Stimulated activated effector memory CD8-positive, alpha-beta T cell treated with anti-CD3 and anti-CD28 coated beads, Interleukin-12 subunit alpha, Interleukin-12 subunit beta, amount 100 ng/mL, for 72 hours (primary cell): Measurements from ENCODE around the gene CDKN2B-AS1.
"Not testable (repeated sequence)": the region's sequence is repeated elsewhere in the genome, so short reads cannot be mapped to it uniquely, and the experiment has no call there.

ENCODE experiments used
- ATAC-seq: fragments of 150-1000 bp; cut with Tn5 transposase; 2 replicates; pipeline ENCODE4 v1.10.0; 2021
- DNase-seq, 2 donors: peaks; one replicate each; pipeline ENCODE4 v3.0.0; 2021 to 2022; ENCODE audit warnings: low spot score in 2 of 2
- H3K27ac Mint-ChIP-seq: one replicate; pipeline ENCODE4 v1.8.0; 2022; ENCODE audit warnings: mild to moderate bottlenecking, mixed read lengths
- H3K36me3 Mint-ChIP-seq: one replicate; pipeline ENCODE4 v1.8.0; 2022; ENCODE audit warnings: mild to moderate bottlenecking, mixed read lengths
- H3K4me1 Mint-ChIP-seq: one replicate; pipeline ENCODE4 v1.8.0; 2022; ENCODE audit warnings: mixed read lengths
- H3K4me3 Mint-ChIP-seq: one replicate; pipeline ENCODE4 v1.8.0; 2022; ENCODE audit warnings: mild to moderate bottlenecking, mixed read lengths
- H3K9me3 Mint-ChIP-seq: one replicate; pipeline ENCODE4 v1.8.0; 2022; ENCODE audit warnings: mixed read lengths

CDKN2B-AS1 gene

GRCh38 chr9:22041775-22042174 lies 47.2 kb downstream of the CDKN2B-AS1 start:
- Mint-ChIP-seq H3K36me3 (no peaks in the 10 kb centered on the region), H3K27ac (no peak overlapping the region), H3K4me1 (peaks cover 7% of the 10 kb centered on the region), H3K4me3 (no peak overlapping the region), H3K9me3 (no peaks in the 10 kb centered on the region)
- no peak for DNase-seq
- ATAC-seq, result no peak

DNA sequence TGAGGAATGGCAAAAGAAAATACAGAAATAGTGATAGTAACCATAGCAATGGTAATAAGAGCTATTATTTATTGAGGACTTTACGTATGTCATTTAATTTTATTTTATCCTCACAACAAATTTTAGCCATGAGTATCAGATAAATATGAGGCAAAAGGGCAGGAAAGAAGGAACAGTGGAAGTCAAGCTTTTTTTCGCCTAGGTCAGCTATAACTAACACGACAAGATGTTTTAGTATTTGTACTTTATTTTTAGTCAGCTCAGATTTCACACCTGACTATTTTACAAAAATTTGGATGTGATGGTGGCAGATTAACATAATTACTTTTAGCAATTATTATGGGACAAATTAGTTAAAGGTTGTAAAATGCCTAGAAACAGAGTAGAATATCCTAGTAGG lies 49.3 kb downstream of the CDKN2B-AS1 start:
- DNase-seq, result no peak
- no peaks in the 10 kb centered on the region for H3K9me3 Mint-ChIP-seq
- H3K27ac Mint-ChIP-seq, result no peak overlapping the region
- H3K4me3 Mint-ChIP-seq, result no peak overlapping the region
- H3K4me1 Mint-ChIP-seq, result peaks cover 7% of the 10 kb centered on the region
- no peak for ATAC-seq
- no peaks in the 10 kb centered on the region for H3K36me3 Mint-ChIP-seq

DNA sequence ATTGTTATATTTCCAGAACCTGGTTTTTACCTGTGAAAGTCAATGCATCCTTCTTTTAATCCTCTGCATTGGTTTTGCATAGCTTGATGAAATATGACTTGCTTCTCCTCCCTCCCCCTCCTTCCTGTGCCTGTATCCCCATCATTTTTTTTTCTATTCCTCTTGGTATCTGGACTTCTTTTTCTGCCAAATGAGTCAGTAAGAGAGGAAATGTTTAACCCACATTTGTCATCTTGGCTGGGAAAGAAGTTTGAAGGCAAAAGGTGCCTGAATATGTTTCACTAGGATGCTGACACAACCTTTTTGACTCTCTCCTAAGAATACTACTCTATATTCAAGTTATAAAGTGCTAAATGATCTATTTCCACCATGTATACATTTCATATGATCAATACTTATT lies 50.0 kb downstream of the CDKN2B-AS1 start:
- DNase-seq, result no peak
- H3K4me3 Mint-ChIP-seq, result no peak overlapping the region
- no peaks in the 10 kb centered on the region for H3K9me3 Mint-ChIP-seq
- ATAC-seq, result no peak
- no peaks in the 10 kb centered on the region for H3K36me3 Mint-ChIP-seq
- peaks cover 7% of the 10 kb centered on the region for H3K4me1 Mint-ChIP-seq
- no peak overlapping the region for H3K27ac Mint-ChIP-seq

DNA sequence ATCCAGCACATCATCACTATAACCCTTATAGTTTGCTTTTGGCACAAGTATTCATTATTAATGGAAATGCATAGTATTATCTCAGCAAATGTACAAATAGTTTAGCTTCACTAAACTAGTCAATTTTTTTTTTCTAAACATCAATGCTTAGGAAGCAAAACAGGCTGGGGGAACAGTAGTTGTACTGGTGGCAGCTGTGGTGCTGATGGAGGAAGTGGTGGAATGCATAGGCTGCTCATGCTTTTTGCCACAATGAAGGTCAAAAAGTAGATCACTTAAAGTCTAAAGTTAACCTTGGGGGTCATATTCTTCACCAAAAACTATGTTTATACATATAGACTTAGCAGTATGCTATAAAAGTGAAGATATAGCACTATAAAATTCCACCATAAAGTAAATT lies 50.8 kb downstream of the CDKN2B-AS1 start:
- Mint-ChIP-seq H3K27ac (no peak overlapping the region), H3K4me1 (peaks cover 7% of the 10 kb centered on the region), H3K4me3 (no peak overlapping the region), H3K36me3 (no peaks in the 10 kb centered on the region), H3K9me3 (no peaks in the 10 kb centered on the region)
- DNase-seq, result no peak
- ATAC-seq, result no peak

DNA sequence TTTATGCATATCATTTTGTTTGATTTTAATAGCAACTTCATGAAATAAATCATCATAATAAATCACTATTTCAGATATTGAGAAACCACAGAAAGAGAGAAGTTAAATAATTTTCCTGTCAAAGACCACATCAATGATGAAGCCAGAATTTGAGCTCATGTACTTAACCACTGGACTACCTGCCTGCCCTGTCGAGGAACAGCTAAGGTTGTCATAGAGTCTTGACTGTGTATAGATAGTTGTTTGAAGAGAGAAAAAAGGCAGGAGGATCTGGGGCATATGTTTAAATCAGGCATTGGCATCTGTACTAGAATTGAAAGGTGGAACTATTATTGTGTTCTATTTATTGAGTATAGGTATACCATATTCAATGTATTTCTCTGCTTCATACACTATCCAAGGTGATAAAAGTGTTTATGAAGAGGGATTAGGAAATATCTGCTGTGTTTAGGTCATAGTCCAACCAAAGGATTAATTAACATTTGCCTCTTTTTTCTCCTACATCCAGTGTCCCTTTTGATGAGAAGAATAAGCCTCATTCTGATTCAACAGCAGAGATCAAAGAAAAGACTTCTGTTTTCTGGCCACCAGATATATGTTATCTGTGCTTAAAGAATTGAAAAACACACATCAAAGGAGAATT lies 51.8 kb downstream of the CDKN2B-AS1 start:
- no peaks in the 10 kb centered on the region for H3K36me3 Mint-ChIP-seq
- H3K9me3 Mint-ChIP-seq, result no peaks in the 10 kb centered on the region
- H3K4me1 Mint-ChIP-seq, result peaks cover 7% of the 10 kb centered on the region
- ATAC-seq (no peak), DNase-seq (no peak)
- H3K4me3 Mint-ChIP-seq, result no peak overlapping the region
- H3K27ac Mint-ChIP-seq, result no peak overlapping the region

DNA sequence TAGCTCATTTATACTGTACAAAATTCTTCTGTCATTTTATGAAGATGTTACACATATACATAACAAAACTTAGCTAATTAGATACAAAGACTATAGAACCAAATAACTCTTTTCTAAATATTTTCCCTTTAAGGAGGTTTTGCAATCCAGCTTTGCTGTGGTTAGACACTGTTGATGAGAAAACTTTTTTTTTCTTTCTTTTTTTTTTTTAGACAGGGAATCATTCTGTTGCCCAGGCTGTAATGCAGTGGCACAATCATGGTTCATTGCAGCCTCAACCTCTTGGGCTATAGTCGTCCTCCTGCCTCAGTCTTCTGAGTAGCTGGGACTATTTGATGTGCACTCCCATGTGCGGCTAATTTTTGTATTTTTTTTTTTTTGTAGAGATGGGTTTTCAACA lies 53.0 kb downstream of the CDKN2B-AS1 start:
- Mint-ChIP-seq H3K4me1 (peaks cover 17% of the 10 kb centered on the region), H3K27ac (no peak overlapping the region)

GRCh38 chr9:22049411-22049810 lies 54.8 kb downstream of the CDKN2B-AS1 start:
- H3K9me3 Mint-ChIP-seq, result no peaks in the 10 kb centered on the region
- peaks cover 28% of the 10 kb centered on the region for H3K4me1 Mint-ChIP-seq
- no peak overlapping the region for H3K27ac Mint-ChIP-seq
- ATAC-seq (no peak), DNase-seq (no peak)
- H3K4me3 Mint-ChIP-seq, result no peak overlapping the region
- no peaks in the 10 kb centered on the region for H3K36me3 Mint-ChIP-seq

More for the DNA sequence above, 53.0 kb downstream of the CDKN2B-AS1 start:
- ATAC-seq, result no peak
- Mint-ChIP-seq H3K9me3 (no peaks in the 10 kb centered on the region), H3K4me3 (no peak overlapping the region), H3K36me3 (no peaks in the 10 kb centered on the region)
- DNase-seq, result no peak

- peaks cover 28% of the 10 kb centered on the region for H3K4me1 Mint-ChIP-seq
- ATAC-seq, result peak; percentile 51
- H3K4me3 Mint-ChIP-seq, result peak overlapping the region; percentile 23
- H3K9me3 Mint-ChIP-seq, result no peaks in the 10 kb centered on the region
- no peak for DNase-seq
- no peaks in the 10 kb centered on the region for H3K36me3 Mint-ChIP-seq
- no peak overlapping the region for H3K27ac Mint-ChIP-seq
Observed at GRCh38 chr9:22050924-22051323, 56.3 kb downstream of the CDKN2B-AS1 start.

DNA sequence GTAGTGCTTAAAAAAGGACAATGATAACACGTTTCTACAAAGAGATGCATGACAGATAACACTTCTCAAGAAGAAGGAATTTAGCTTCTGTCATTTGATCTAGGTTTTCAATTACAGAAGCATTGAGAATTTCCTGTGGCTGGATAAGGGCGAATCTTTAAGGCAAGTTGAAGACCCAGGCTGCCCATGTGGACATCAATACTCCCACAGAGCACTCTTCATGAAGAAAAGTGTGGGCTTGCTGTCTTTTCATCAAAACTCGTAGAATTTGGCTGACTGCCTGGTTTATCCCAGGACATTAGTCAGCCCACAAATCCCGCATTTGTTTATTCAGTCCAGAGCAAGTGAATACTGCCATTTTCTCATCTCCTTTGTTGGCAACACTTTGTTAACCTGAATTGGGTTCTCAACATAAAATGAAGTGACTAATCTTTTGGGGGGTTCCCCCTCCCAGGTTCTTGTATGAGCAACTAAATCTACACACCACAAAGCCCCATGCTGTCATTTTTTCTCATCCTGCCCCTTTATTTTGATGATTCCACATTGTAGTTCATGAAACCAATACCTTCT lies 57.9 kb downstream of the CDKN2B-AS1 start:
- H3K4me1 Mint-ChIP-seq, result peaks cover 28% of the 10 kb centered on the region
- peak; percentile 99 for ATAC-seq
- peak; percentile 9 to 53 for DNase-seq
- no peak overlapping the region for H3K27ac Mint-ChIP-seq
- no peaks in the 10 kb centered on the region for H3K9me3 Mint-ChIP-seq
- no peaks in the 10 kb centered on the region for H3K36me3 Mint-ChIP-seq
- no peak overlapping the region for H3K4me3 Mint-ChIP-seq

DNA sequence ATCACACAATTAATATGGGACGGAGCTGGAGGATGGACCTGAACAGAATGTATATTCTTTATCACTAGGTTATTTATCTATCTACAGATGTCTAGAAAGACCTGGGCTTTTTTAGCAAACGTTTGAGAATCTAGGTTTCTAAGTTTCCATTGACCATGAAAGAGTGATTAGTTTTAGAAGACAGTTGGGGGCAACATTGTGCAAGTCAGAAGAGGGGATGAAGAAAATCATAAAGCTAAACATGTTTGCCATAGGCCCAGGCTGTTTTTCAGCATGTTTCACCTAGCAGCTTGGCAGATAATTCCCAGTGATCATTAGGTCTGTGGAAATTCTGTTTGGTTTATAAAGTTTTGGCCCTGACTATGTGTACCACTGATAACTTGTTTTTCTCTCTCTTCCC lies 58.6 kb downstream of the CDKN2B-AS1 start:
- no peak for DNase-seq
- H3K4me1 Mint-ChIP-seq, result peaks cover 28% of the 10 kb centered on the region
- no peaks in the 10 kb centered on the region for H3K36me3 Mint-ChIP-seq
- no peak overlapping the region for H3K4me3 Mint-ChIP-seq
- no peak for ATAC-seq
- H3K9me3 Mint-ChIP-seq, result no peaks in the 10 kb centered on the region
- H3K27ac Mint-ChIP-seq, result no peak overlapping the region

GRCh38 chr9:22054076-22054475 lies 59.5 kb downstream of the CDKN2B-AS1 start:
- H3K4me1 Mint-ChIP-seq, result peaks cover 28% of the 10 kb centered on the region
- no peaks in the 10 kb centered on the region for H3K9me3 Mint-ChIP-seq
- H3K27ac Mint-ChIP-seq, result no peak overlapping the region
- no peaks in the 10 kb centered on the region for H3K36me3 Mint-ChIP-seq
- H3K4me3 Mint-ChIP-seq, result no peak overlapping the region
- DNase-seq (no peak), ATAC-seq (no peak)

- H3K27ac Mint-ChIP-seq, result no peak overlapping the region
- no peak for ATAC-seq
- no peak overlapping the region for H3K4me3 Mint-ChIP-seq
- no peaks in the 10 kb centered on the region for H3K9me3 Mint-ChIP-seq
- peaks cover 28% of the 10 kb centered on the region for H3K4me1 Mint-ChIP-seq
- no peaks in the 10 kb centered on the region for H3K36me3 Mint-ChIP-seq
- DNase-seq, result no peak
Observed at GRCh38 chr9:22054529-22054928, 59.9 kb downstream of the CDKN2B-AS1 start.

- H3K36me3 Mint-ChIP-seq, result no peaks in the 10 kb centered on the region
- H3K27ac Mint-ChIP-seq, result no peak overlapping the region
- no peak overlapping the region for H3K4me3 Mint-ChIP-seq
- H3K4me1 Mint-ChIP-seq, result peaks cover 28% of the 10 kb centered on the region
- DNase-seq, result no peak
- ATAC-seq, result no peak
- no peaks in the 10 kb centered on the region for H3K9me3 Mint-ChIP-seq
Observed at GRCh38 chr9:22055090-22055489, 60.5 kb downstream of the CDKN2B-AS1 start.

DNA sequence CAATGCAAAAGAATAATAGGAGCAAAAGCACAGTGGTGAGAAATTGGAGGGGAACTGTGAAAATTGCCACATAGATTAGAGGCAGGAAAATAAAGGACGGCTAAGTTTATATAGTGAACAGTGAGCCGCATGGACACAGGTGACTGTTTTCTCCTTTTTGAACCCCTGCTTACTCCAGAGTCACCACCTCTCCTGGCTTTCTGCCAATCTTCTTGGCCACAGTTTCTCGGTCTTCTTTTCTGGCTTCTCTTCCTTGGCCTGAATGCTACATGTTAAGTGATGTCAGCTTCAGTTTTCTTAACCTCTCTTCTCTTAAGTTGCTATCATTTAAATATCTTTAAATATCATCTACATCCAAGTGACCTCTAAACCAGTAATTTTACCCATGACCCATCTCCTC lies 61.8 kb downstream of the CDKN2B-AS1 start:
- Mint-ChIP-seq H3K4me1 (peaks cover 21% of the 10 kb centered on the region), H3K36me3 (no peaks in the 10 kb centered on the region)
- ATAC-seq, result no peak

GRCh38 chr9:22057972-22058371 lies 63.4 kb downstream of the CDKN2B-AS1 start:
- H3K9me3 Mint-ChIP-seq, result not testable (repeated sequence)

More for the DNA sequence above, 61.8 kb downstream of the CDKN2B-AS1 start:
- H3K9me3 Mint-ChIP-seq, result no peaks in the 10 kb centered on the region
- H3K27ac Mint-ChIP-seq, result no peak overlapping the region
- no peak for DNase-seq
- no peak overlapping the region for H3K4me3 Mint-ChIP-seq

GRCh38 chr9:22060831-22061383 lies 66.3 kb downstream of the CDKN2B-AS1 start:
- no peak for DNase-seq
- no peak overlapping the region for H3K4me3 Mint-ChIP-seq
- H3K4me1 Mint-ChIP-seq, result no peaks in the 10 kb centered on the region
- H3K27ac Mint-ChIP-seq, result no peak overlapping the region
- no peak for ATAC-seq
- H3K36me3 Mint-ChIP-seq, result no peaks in the 10 kb centered on the region
- no peaks in the 10 kb centered on the region for H3K9me3 Mint-ChIP-seq

More at GRCh38 chr9:22057972-22058371, 63.4 kb downstream of the CDKN2B-AS1 start:
- H3K27ac Mint-ChIP-seq, H3K36me3 Mint-ChIP-seq, ATAC-seq, DNase-seq, H3K4me3 Mint-ChIP-seq, H3K4me1 Mint-ChIP-seq: not testable (repeated sequence)
